Activated CD4-positive, CD25-positive, alpha-beta regulatory T cell treated with anti-CD3 and anti-CD28 coated beads, Interleukin-2, amount 50 U/mL, for 24 hours (primary cell): ENCODE results near the gene BFSP1.

Source experiments
- ATAC-seq, 2 donors: fragments of 150-1000 bp; cut with Tn5 transposase; one replicate each; pipeline ENCODE4 v1.10.0; 2021; ENCODE audit warnings: mild to moderate bottlenecking in 1 of 2, moderate library complexity in 1 of 2

BFSP1 gene

DNA sequence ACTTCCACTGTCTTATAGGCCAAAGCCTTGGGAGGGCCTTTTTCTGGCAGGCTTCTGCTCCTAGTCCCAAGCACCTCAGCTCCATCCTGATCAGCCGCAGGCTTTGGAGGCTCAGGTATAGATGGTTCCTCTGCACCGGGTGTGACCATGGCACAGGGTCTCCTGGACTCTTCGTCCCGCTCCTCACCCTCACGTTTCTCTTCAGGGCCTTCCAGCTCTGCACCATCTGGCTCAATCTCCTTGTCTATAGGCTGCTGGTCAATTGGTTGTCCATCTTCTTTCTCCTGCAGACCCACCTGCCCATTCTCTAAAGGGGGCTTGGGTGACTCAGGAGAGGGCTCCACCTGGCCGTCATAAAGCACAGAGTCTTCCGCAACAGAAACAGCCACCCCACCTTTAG lies 37.0 kb downstream of the BFSP1 start:
- no peak for ATAC-seq

DNA sequence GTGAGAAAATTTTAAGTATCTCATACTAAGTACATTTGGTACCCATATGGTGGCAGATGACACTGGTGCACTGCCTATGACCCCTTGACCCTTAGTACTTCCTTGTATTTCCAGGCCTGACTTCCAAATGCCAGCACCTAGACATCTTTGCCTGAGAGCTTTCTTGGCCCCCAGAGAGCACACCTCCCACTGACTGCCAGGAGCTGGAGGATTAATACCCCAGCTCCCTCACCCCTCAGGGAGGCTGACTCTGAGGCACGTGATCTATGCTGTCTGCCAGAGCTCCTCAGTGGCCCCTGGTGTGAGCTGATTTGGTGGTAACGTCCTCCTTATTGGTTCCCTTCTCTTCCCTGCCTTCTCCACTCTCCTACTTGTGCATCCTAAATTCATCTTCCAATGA lies 38.0 kb downstream of the BFSP1 start:
- no peak for ATAC-seq

DNA sequence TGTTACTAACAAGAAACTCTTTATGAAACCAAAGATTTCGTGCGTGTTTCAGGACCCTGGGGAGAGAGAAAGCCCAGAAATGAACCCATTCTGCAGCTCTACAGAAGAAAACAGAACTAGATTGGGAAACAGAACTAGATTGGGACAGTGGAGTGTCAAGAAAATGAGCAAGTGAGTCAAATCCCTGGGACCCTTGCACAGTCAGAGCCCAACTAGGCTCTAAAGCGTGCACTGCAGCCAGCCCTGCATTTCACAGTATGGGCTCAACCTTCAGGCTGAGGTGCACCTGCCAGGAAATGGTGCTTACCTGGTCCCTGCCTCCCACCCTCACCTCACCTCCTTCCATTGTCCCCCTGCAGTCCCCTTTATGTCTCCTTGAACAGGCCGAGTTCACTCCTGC lies 39.7 kb downstream of the BFSP1 start:
- ATAC-seq = no peak

GRCh38 chr20:17491041-17491440 lies 40.1 kb downstream of the BFSP1 start:
- no peak for ATAC-seq

DNA sequence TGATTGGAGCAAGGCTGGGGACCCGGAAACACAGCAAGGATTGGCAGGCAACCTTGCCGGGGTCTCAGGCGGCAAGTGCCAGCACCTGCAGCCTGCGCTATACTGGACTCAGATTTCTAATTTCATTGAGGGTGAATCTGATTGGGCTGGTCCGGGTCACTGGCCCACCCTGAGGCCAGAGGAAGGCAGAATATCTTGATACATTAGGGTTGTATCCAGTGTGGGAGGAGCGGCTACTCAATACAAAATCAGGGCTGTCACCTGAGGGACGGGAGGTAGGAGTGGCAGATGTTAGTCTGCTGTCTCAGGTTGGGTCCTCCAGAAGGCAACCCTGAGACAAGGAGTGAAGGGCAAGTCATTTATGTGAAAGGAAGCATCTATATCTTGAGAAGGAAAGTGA lies 40.7 kb downstream of the BFSP1 start:
- no peak for ATAC-seq

- ATAC-seq = no peak
Measured at GRCh38 chr20:17488916-17489600, 42.1 kb downstream of the BFSP1 start.

DNA sequence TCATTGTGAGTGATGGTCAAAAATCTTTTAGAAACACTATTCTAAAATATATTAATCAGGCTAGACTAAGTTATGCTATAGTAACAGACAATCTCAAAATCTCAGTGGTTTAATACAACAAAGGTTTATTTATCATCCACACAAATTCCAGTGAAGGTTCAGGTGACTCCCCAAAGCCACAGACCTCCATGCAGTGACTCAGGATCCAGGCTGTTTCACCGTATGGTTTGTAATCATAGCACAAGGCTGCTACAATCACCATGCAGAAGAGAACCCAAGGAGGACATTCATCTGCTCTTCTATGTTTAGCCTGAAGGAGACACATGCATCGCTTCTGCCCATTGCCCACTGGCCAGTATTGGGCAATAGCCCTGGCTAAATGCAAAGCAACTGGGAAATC lies 46.2 kb downstream of the BFSP1 start:
- ATAC-seq = no peak

DNA sequence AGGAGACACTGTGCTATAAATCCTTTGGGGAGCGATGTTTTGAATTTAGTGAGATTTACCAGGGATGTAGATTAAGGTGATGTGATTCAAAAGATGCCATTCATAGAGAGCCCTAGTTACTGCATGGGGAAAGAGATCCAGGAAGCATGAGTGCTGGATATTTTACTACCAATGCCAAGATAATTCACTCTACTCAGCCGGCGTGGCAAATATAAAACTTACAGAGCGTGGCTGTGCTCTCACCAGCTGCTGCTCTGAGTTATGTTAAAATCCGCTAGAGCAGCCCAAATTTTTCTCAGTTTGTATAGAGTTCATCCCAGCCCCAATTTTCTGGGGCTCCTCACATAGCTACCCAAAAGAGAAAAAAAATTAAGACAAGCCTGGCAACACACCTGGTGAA lies 48.6 kb downstream of the BFSP1 start:
- ATAC-seq = no peak

DNA sequence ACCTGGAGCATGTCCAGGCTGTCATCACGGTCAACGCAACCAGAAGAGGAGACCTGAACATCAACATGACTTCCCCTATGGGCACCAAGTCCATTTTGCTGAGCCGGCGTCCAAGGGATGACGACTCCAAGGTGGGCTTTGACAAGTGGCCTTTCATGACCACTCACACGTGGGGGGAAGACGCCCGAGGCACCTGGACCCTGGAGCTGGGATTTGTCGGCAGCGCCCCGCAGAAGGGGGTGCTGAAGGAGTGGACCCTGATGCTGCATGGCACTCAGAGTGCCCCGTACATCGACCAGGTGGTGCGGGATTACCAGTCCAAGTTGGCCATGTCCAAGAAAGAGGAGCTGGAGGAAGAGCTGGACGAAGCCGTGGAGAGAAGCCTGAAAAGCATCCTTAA lies 49.5 kb downstream of the BFSP1 start:
- no peak for ATAC-seq

DNA sequence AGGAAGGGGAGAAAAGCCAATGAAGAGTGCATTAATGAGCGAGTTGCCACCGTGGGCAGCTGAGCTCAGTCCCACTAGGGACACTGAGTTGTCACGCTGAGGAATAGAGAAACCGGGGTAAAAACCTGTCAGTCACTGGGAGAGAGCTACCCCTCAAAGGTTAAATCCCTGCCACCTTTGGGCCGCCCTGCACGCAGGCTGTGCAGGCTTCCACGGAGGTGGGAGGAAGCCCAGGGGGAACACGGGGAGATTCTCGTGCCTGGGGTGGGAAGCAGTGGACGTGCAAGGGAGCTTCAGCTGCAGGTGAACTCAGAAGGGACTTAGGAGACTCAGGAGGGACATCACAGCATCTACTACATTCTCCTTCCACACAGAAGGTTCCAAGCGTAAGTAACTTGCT lies 50.5 kb downstream of the BFSP1 start:
- ATAC-seq = no peak

GRCh38 chr20:17479063-17479657 lies 52.0 kb downstream of the BFSP1 start:
- no peak for ATAC-seq

DNA sequence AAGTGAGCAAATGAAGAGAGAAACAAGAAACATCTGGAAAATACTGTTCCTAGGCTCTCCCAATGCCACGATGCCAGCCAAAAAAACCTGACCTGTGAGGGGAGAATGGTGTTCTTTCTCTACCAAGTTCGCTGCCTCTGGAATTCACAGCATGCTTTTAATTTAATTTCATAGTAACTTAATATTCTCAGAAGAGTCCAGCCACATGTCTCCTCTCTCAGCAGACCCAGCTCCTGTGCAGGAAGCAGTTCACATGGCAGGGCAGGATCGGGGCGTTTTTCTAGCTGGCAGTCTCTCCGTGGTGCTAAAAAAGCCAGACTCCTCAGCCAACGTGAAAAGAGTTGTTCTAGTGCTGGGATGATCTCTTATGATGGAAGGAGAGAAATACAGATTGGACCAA lies 57.5 kb downstream of the BFSP1 start:
- ATAC-seq = no peak

DNA sequence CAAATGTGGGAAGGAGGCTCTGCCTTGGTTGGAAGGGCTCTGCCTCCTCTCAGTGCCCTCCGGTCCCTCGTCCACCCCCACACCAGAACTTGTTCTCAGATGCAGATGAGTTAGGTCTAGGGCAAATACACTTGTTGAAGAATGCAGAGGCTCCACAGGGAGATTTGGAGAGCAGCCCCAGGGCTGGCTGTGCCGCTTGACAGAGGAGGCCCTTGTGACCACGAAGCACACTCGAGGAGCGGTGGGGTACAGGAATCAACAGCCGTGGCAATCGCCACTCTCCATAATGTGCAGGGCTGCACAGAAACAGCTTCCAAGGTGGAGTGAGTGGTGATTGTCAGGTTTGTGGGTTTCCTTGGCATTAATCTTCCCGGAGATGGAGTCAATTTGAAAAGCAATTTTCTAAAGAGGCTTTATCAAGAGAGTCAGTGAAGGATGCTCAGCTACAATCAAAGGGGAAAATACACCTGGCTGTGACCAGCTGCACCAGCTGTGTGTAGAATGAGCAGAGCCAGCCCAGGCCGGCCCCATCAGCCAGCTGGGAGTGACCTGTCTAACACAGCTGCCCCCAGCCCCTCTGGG lies 59.5 kb downstream of the BFSP1 start:
- no peak for ATAC-seq

GRCh38 chr20:17470973-17471372 lies 60.2 kb downstream of the BFSP1 start:
- ATAC-seq = no peak

DNA sequence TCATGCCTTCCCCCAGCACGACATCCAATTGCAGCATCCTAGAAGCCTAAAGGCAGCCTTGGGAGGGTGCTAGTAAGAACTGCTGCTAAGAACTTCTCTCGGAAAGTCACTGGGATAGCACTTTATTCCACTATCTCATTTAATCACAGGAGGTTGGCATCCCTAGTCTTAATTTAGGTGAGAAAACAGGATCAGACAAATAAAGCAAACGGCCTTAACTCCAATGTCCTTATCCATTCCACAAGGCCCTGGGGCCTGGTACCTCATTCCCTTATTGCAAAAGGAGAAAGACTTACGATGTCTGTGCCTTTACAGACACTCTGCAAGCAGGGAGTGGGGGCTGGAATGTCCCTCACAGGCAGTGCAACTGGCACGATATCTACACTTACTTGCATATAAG lies 60.7 kb downstream of the BFSP1 start:
- no peak for ATAC-seq

DNA sequence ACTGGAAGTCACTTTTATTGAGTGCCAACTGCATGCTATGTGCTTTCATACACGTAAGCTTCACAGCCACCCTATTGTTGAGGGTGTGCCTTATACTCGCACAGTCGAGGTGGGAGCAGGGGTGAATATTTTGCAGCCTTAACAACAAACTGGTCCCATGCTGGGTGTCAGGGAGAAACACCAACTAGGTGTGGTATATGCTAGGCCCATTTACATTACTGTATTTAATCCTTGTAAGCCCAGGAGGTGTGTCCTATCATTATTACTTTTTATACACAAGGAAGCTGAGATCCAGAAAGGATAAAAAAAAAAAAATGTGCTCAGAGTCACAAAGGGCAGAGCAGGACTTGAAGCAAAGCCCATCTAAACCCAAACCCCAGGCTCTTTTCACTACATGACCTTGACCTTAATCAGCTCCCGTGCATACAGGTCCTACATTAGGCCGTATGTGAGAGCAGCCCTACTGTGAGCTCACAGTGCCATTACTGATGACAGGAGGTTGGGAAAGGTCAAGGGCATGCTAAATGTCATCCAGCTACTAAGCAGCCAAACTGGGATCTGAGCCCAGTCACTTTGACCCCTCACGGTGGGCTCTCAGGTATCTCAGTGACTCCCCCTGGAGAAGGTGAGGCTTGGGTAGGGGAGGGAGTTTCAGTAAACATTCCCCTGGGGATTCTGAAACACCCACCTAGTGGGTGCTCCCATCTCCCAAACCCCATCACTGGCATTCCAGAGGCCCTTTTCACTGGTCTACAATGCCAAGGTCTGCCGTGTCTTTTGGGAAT lies 61.7 kb downstream of the BFSP1 start:
- no peak for ATAC-seq

GRCh38 chr20:17468073-17468840 lies 62.9 kb downstream of the BFSP1 start:
- ATAC-seq = no peak

DNA sequence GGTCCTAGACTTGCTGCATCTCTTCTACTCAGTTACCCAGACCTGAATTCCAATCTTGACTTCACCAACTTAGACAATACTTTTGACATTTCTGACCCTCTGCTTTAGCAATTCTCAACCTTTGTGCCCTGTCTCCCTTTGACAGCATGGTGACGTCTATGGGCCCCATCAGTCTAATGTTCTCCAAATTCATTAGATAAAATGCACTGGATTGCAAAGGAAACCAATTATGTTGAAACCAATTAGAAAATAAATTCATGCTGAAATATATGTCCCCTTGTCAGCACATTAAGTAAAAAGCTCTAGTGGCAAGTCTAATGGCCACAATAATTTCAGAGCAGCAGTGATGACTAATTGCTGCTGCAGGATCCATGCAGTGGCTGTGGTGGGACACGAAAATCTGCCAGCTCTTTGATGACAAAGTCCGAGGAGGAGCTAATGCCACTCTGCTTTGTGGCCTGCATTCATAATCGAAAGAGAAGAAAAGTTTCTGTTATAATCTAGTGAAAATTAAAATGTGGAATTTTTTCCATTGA lies 64.0 kb downstream of the BFSP1 start:
- ATAC-seq = no peak

DNA sequence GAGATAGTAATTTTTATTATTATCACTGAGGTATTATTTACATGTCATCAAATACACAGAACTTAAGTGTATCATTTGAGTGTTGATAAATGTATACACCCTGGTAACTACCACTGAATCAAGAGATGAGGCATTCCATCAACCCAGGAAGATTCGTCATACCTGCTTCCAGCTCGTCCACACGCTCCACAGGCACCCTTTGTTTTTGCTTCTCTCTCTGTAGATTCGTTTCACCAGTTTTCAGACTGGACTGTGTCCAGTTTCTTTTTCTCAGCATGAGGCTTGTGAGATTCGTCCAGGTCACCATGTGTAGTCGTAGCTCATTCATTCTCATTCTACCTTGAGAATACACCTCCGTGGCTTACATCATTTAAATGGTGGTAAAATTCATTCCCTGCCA lies 64.5 kb downstream of the BFSP1 start:
- ATAC-seq = no peak

GRCh38 chr20:17465236-17465635 lies 65.9 kb downstream of the BFSP1 start:
- no peak for ATAC-seq

DNA sequence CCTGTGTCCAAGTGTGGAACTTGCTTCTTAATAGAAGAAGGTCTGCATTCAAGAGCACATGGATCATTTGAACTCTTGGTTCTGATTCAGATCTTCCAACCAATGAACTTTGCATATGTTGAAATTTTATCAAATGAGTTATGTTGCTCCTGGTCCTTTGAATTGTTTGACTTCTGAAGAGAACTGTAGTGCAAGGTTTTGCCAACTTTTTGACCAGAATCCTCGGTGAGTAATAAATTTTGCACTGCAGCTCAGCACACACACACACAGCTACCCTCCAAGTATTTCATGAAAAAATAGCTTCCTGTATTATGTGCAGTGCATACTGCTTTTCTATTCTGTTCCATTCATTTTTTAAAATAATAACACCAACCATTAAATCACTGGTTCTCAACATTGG lies 67.5 kb downstream of the BFSP1 start:
- no peak for ATAC-seq

DNA sequence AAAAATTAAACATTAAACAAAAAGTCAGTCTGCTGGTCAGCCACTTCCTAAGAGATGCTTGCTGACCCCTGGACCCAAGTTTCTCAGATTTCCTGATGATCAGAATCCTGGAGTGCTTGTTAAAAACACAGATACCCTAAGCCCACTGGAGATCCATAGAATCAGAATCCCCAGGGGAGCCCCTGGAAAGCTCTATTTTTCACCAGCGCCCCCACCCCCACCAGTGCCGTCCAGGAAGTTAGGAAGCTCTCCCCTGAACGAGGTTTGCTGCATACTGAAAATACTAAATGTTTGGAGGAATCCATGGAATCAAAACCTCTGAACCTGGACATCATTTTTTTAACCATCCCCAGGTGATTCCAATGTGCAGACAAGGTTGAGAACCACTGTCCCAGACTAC lies 69.2 kb downstream of the BFSP1 start:
- no peak for ATAC-seq

- no peak for ATAC-seq
Measured at GRCh38 chr20:17460119-17460518, 71.1 kb downstream of the BFSP1 start.
